PFSK-1 (cell line): ENCODE measurements around the gene WDR86.

Experiments used
- FOXP2 ChIP-seq: optimal IDR thresholded peaks from 2 replicates; pipeline ENCODE3; 2011; ENCODE audit warnings: borderline replicate concordance, control low read depth, inconsistent platforms; ENCODE audit not compliant: insufficient read depth; ENCODE audit errors: extremely low read length, extremely low read depth
- POLR2AphosphoS5 ChIP-seq: IDR thresholded peaks from 2 replicates; pipeline ENCODE4 v1.6.1; 2012; ENCODE audit warnings: low read depth, mild to moderate bottlenecking, control low read depth, low read length, moderate library complexity
- SIN3A ChIP-seq: IDR thresholded peaks from 2 replicates; pipeline ENCODE4 v1.6.1; 2012; ENCODE audit warnings: mild to moderate bottlenecking, low read length, moderate library complexity, borderline replicate concordance; ENCODE audit not compliant: insufficient read depth
- TAF1 ChIP-seq: IDR thresholded peaks from 2 replicates; pipeline ENCODE4 v1.6.1; 2012; ENCODE audit warnings: low read length, control low read depth, borderline replicate concordance; ENCODE audit not compliant: insufficient read depth
- TF ChIP-seq, protein P1 (sequence below), 2 experiments: IDR thresholded peaks; 2 replicates each; pipeline versions ENCODE4 v1.6.1 to v1.8.0; 2011 to 2012; ENCODE audit warnings: low read depth in 2 of 2, low read length in 2 of 2, control low read depth in 1 of 2, inconsistent platforms in 1 of 2, mild to moderate bottlenecking in 1 of 2, moderate library complexity in 1 of 2; ENCODE audit not compliant: insufficient read depth in 1 of 2

Gene WDR86

GRCh38 chr7:151366880-151367222 lies 43.0 kb downstream of the WDR86 start:
- TF ChIP-seq SIN3A: no peak
- TF ChIP-seq POLR2AphosphoS5: no peak
- TF ChIP-seq, protein P1, sequence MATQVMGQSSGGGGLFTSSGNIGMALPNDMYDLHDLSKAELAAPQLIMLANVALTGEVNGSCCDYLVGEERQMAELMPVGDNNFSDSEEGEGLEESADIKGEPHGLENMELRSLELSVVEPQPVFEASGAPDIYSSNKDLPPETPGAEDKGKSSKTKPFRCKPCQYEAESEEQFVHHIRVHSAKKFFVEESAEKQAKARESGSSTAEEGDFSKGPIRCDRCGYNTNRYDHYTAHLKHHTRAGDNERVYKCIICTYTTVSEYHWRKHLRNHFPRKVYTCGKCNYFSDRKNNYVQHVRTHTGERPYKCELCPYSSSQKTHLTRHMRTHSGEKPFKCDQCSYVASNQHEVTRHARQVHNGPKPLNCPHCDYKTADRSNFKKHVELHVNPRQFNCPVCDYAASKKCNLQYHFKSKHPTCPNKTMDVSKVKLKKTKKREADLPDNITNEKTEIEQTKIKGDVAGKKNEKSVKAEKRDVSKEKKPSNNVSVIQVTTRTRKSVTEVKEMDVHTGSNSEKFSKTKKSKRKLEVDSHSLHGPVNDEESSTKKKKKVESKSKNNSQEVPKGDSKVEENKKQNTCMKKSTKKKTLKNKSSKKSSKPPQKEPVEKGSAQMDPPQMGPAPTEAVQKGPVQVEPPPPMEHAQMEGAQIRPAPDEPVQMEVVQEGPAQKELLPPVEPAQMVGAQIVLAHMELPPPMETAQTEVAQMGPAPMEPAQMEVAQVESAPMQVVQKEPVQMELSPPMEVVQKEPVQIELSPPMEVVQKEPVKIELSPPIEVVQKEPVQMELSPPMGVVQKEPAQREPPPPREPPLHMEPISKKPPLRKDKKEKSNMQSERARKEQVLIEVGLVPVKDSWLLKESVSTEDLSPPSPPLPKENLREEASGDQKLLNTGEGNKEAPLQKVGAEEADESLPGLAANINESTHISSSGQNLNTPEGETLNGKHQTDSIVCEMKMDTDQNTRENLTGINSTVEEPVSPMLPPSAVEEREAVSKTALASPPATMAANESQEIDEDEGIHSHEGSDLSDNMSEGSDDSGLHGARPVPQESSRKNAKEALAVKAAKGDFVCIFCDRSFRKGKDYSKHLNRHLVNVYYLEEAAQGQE (IDR thresholded peaks at IDR 0.05; ENCODE audit: insufficient read depth in 1 of 2, low read depth in 2 of 2, low read length in 2 of 2): no peak

- TF ChIP-seq TAF1: no peak
- no peak for TF ChIP-seq FOXP2
- TF ChIP-seq POLR2AphosphoS5: no peak
- TF ChIP-seq SIN3A: no peak
- TF ChIP-seq, protein P1 (IDR thresholded peaks at IDR 0.05; ENCODE audit: insufficient read depth in 1 of 2, low read depth in 2 of 2, low read length in 2 of 2): no peak
Observed at GRCh38 chr7:151366166-151366879, 43.5 kb downstream of the WDR86 start.

GRCh38 chr7:151363182-151363581 lies 46.7 kb downstream of the WDR86 start:
- TF ChIP-seq SIN3A (no peak), FOXP2 (no peak)

- TF ChIP-seq, protein P1 (IDR thresholded peaks at IDR 0.05; ENCODE audit: insufficient read depth in 1 of 2, low read depth in 2 of 2, low read length in 2 of 2): no peak
- no peak for TF ChIP-seq SIN3A
- no peak for TF ChIP-seq FOXP2
- no peak for TF ChIP-seq POLR2AphosphoS5
- TF ChIP-seq TAF1: no peak
Observed at GRCh38 chr7:151361193-151361959, 48.5 kb downstream of the WDR86 start.

- TF ChIP-seq, protein P1 (IDR thresholded peaks at IDR 0.05; ENCODE audit: insufficient read depth in 1 of 2, low read depth in 2 of 2, low read length in 2 of 2): no peak
- TF ChIP-seq TAF1 (no peak), FOXP2 (no peak), SIN3A (no peak), POLR2AphosphoS5 (no peak)
Observed at GRCh38 chr7:151352512-151352911, 57.3 kb downstream of the WDR86 start.
